Natural killer cell treated with Interleukin-12 subunit alpha and Interleukin-12 subunit beta and Interleukin-15 and Interleukin-18, amount 100 ng/mL, for 72 hours (primary cell): ENCODE results near the gene RIMBP2. TPM values are rescaled to one million over a fixed set of nuclear protein-coding genes. Genes with fewer than 3 reads are reported as not detected.
A peak's percentile ranks its signal among the peaks of the same experiment; 100 is the strongest.

Experiments
- ATAC-seq, 2 donors: fragments of 150-1000 bp; cut with Tn5 transposase in 1 of 2; sonication (Bioruptor Pico), chemical (Tn5 transposase) in 1 of 2; 2 replicates each; pipeline ENCODE4 v1.10.0; 2021
- DNase-seq: peaks from one replicate; pipeline ENCODE4 v3.0.0; 2022; ENCODE audit warnings: low spot score
- H3K27ac Mint-ChIP-seq, 2 donors: 1 replicate in 1 of 2; 2 replicates in 1 of 2; pipeline ENCODE4 v1.8.0; 2022; ENCODE audit warnings: mixed read lengths in 2 of 2, mild to moderate bottlenecking in 1 of 2, moderate library complexity in 1 of 2
- H3K27me3 Mint-ChIP-seq, 2 donors: 1 replicate in 1 of 2; 2 replicates in 1 of 2; pipeline ENCODE4 v1.8.0; 2022; ENCODE audit warnings: mixed read lengths in 2 of 2
- H3K36me3 Mint-ChIP-seq: one replicate; pipeline ENCODE4 v1.8.0; 2022; ENCODE audit warnings: mixed read lengths
- H3K4me1 Mint-ChIP-seq, 2 donors: 1 replicate in 1 of 2; 2 replicates in 1 of 2; pipeline ENCODE4 v1.8.0; 2022; ENCODE audit warnings: low read depth in 2 of 2, mixed read lengths in 2 of 2, mild to moderate bottlenecking in 1 of 2
- H3K4me3 Mint-ChIP-seq: one replicate; pipeline ENCODE4 v1.8.0; 2022; ENCODE audit warnings: mixed read lengths
- H3K9me3 Mint-ChIP-seq: 2 replicates; pipeline ENCODE4 v1.8.0; 2022; ENCODE audit warnings: mixed read lengths
- total RNA-seq, 2 donors: library from RNA; stranded (reverse); gene quantifications; one replicate each; pipeline ENCODE4 v1.2.3, GENCODE V29; 2022

Gene RIMBP2
- total RNA-seq, 2 donors from 2014 or later, result not detected

- H3K4me3 Mint-ChIP-seq, result no peak overlapping the region
- H3K27ac Mint-ChIP-seq, result no peak overlapping the region
- no peaks in the 10 kb centered on the region for H3K27me3 Mint-ChIP-seq
- ATAC-seq, result no peak
- H3K9me3 Mint-ChIP-seq, result peaks cover 6% of the 10 kb centered on the region
- DNase-seq, result no peak
- no peaks in the 10 kb centered on the region for H3K36me3 Mint-ChIP-seq
- H3K4me1 Mint-ChIP-seq, result no peaks in the 10 kb centered on the region
Observed at GRCh38 chr12:130463818-130464670, 252.1 kb downstream of the RIMBP2 start.

GRCh38 chr12:130463275-130463658 lies 252.8 kb downstream of the RIMBP2 start:
- no peak for ATAC-seq
- Mint-ChIP-seq H3K9me3 (peaks cover 6% of the 10 kb centered on the region), H3K4me3 (no peak overlapping the region), H3K36me3 (no peaks in the 10 kb centered on the region), H3K27ac (no peak overlapping the region), H3K27me3 (no peaks in the 10 kb centered on the region), H3K4me1 (no peaks in the 10 kb centered on the region)
- DNase-seq, result no peak

GRCh38 chr12:130462558-130463274 lies 253.4 kb downstream of the RIMBP2 start:
- Mint-ChIP-seq H3K9me3 (peaks cover 6% of the 10 kb centered on the region), H3K4me1 (no peaks in the 10 kb centered on the region), H3K27me3 (no peaks in the 10 kb centered on the region), H3K36me3 (no peaks in the 10 kb centered on the region), H3K27ac (no peak overlapping the region), H3K4me3 (no peak overlapping the region)
- peak in 1 of 2 donors; percentile 21 for ATAC-seq
- no peak for DNase-seq

- Mint-ChIP-seq H3K27me3 (no peaks in the 10 kb centered on the region), H3K4me1 (no peaks in the 10 kb centered on the region), H3K36me3 (no peaks in the 10 kb centered on the region), H3K4me3 (no peak overlapping the region), H3K27ac (no peak overlapping the region), H3K9me3 (no peaks in the 10 kb centered on the region)
- DNase-seq (no peak), ATAC-seq (no peak)
Observed at GRCh38 chr12:130461839-130462557, 254.1 kb downstream of the RIMBP2 start.

GRCh38 chr12:130461447-130461815 lies 254.7 kb downstream of the RIMBP2 start:
- Mint-ChIP-seq H3K9me3 (no peaks in the 10 kb centered on the region), H3K36me3 (no peaks in the 10 kb centered on the region), H3K4me1 (no peaks in the 10 kb centered on the region), H3K4me3 (no peak overlapping the region), H3K27me3 (no peaks in the 10 kb centered on the region), H3K27ac (no peak overlapping the region)
- ATAC-seq (no peak), DNase-seq (no peak)

GRCh38 chr12:130460611-130461446 lies 255.3 kb downstream of the RIMBP2 start:
- Mint-ChIP-seq H3K27me3 (no peaks in the 10 kb centered on the region), H3K4me3 (no peak overlapping the region), H3K36me3 (no peaks in the 10 kb centered on the region), H3K27ac (no peak overlapping the region), H3K9me3 (no peaks in the 10 kb centered on the region), H3K4me1 (no peaks in the 10 kb centered on the region)
- no peak for DNase-seq
- ATAC-seq, result no peak

GRCh38 chr12:130459916-130460315 lies 256.2 kb downstream of the RIMBP2 start:
- no peaks in the 10 kb centered on the region for H3K27me3 Mint-ChIP-seq
- ATAC-seq (no peak), DNase-seq (no peak)
- H3K9me3 Mint-ChIP-seq, result no peaks in the 10 kb centered on the region
- no peak overlapping the region for H3K27ac Mint-ChIP-seq
- no peaks in the 10 kb centered on the region for H3K36me3 Mint-ChIP-seq
- no peaks in the 10 kb centered on the region for H3K4me1 Mint-ChIP-seq
- no peak overlapping the region for H3K4me3 Mint-ChIP-seq

GRCh38 chr12:130458341-130458740 lies 257.8 kb downstream of the RIMBP2 start:
- no peak overlapping the region for H3K4me3 Mint-ChIP-seq
- no peaks in the 10 kb centered on the region for H3K9me3 Mint-ChIP-seq
- ATAC-seq (no peak), DNase-seq (no peak)
- H3K4me1 Mint-ChIP-seq, result no peaks in the 10 kb centered on the region
- H3K27me3 Mint-ChIP-seq, result no peaks in the 10 kb centered on the region
- no peak overlapping the region for H3K27ac Mint-ChIP-seq
- H3K36me3 Mint-ChIP-seq, result no peaks in the 10 kb centered on the region

- ATAC-seq (peak in 1 of 2 donors; percentile 12), DNase-seq (no peak)
- Mint-ChIP-seq H3K27ac (no peak overlapping the region), H3K36me3 (no peaks in the 10 kb centered on the region), H3K4me1 (no peaks in the 10 kb centered on the region), H3K4me3 (no peak overlapping the region), H3K9me3 (no peaks in the 10 kb centered on the region), H3K27me3 (no peaks in the 10 kb centered on the region)
Observed at GRCh38 chr12:130457215-130457614, 258.9 kb downstream of the RIMBP2 start.

GRCh38 chr12:130456375-130457199 lies 259.5 kb downstream of the RIMBP2 start:
- Mint-ChIP-seq H3K4me1 (no peaks in the 10 kb centered on the region), H3K36me3 (no peaks in the 10 kb centered on the region), H3K27me3 (no peaks in the 10 kb centered on the region), H3K9me3 (no peaks in the 10 kb centered on the region), H3K27ac (no peak overlapping the region), H3K4me3 (no peak overlapping the region)
- DNase-seq (no peak), ATAC-seq (no peak)

- no peaks in the 10 kb centered on the region for H3K4me1 Mint-ChIP-seq
- no peaks in the 10 kb centered on the region for H3K36me3 Mint-ChIP-seq
- H3K27me3 Mint-ChIP-seq, result no peaks in the 10 kb centered on the region
- no peak overlapping the region for H3K4me3 Mint-ChIP-seq
- H3K9me3 Mint-ChIP-seq, result no peaks in the 10 kb centered on the region
- no peak overlapping the region for H3K27ac Mint-ChIP-seq
- DNase-seq, result no peak
- no peak for ATAC-seq
Observed at GRCh38 chr12:130455161-130455560, 260.9 kb downstream of the RIMBP2 start.

GRCh38 chr12:130454296-130454695 lies 261.8 kb downstream of the RIMBP2 start:
- ATAC-seq (no peak), DNase-seq (no peak)
- Mint-ChIP-seq H3K4me3 (no peak overlapping the region), H3K9me3 (no peaks in the 10 kb centered on the region), H3K27ac (no peak overlapping the region), H3K36me3 (no peaks in the 10 kb centered on the region), H3K4me1 (no peaks in the 10 kb centered on the region), H3K27me3 (no peaks in the 10 kb centered on the region)

GRCh38 chr12:130452546-130452945 lies 263.6 kb downstream of the RIMBP2 start:
- Mint-ChIP-seq H3K4me1 (no peaks in the 10 kb centered on the region), H3K36me3 (no peaks in the 10 kb centered on the region), H3K27me3 (no peaks in the 10 kb centered on the region), H3K9me3 (no peaks in the 10 kb centered on the region), H3K4me3 (no peak overlapping the region), H3K27ac (no peak overlapping the region)
- DNase-seq, result no peak
- no peak for ATAC-seq
